GM19438 (cell line): ENCODE data around the gene RAB11FIP4.

ENCODE experiments used
- ATAC-seq: cut with Tn5 transposase; IDR thresholded peaks from one replicate; pipeline ENCODE4 v1.9.1; 2021; ENCODE audit warnings: low read depth; ENCODE audit not compliant: unreplicated experiment

Gene RAB11FIP4

GRCh38 chr17:31580706-31581490, 189.4 kb downstream of the RAB11FIP4 start:
- ATAC-seq, result no peak

GRCh38 chr17:31581491-31581890, 190.0 kb downstream of the RAB11FIP4 start:
- ATAC-seq, result no peak

GRCh38 chr17:31582151-31582907, 190.9 kb downstream of the RAB11FIP4 start:
- ATAC-seq, result no peak

GRCh38 chr17:31583772-31584356, 192.4 kb downstream of the RAB11FIP4 start:
- ATAC-seq, result no peak

GRCh38 chr17:31584438-31585279, 193.2 kb downstream of the RAB11FIP4 start:
- ATAC-seq, result no peak

- ATAC-seq, result no peak
Measured at GRCh38 chr17:31585280-31585630, 193.8 kb downstream of the RAB11FIP4 start.

- no peak for ATAC-seq
Measured at GRCh38 chr17:31586946-31587345, 195.5 kb downstream of the RAB11FIP4 start.

GRCh38 chr17:31587462-31587861, 196.0 kb downstream of the RAB11FIP4 start:
- ATAC-seq, result no peak
